Ishikawa (cell line): ENCODE data around the gene COTL1.

Source experiments
- CEBPB ChIP-seq: IDR thresholded peaks from 2 replicates; pipeline ENCODE4 v1.6.1; 2012
- CREB1 ChIP-seq: IDR thresholded peaks from 2 replicates; pipeline ENCODE4 v1.6.1; 2012; ENCODE audit warnings: low read depth
- EP300 ChIP-seq: IDR thresholded peaks from 2 replicates; pipeline ENCODE4 v1.6.1; 2012; ENCODE audit warnings: borderline replicate concordance
- FOXM1 ChIP-seq: IDR thresholded peaks from 2 replicates; pipeline ENCODE4 v1.6.1; 2012; ENCODE audit warnings: low read depth, borderline replicate concordance
- RAD21 ChIP-seq: IDR thresholded peaks from 2 replicates; pipeline ENCODE4 v1.6.1; 2012; ENCODE audit warnings: low read depth
- TAF1 ChIP-seq: IDR thresholded peaks from 2 replicates; pipeline ENCODE4 v1.6.1; 2012; ENCODE audit warnings: low read depth, mild to moderate bottlenecking
- TCF12 ChIP-seq: IDR thresholded peaks from 2 replicates; pipeline ENCODE4 v1.6.1; 2012; ENCODE audit warnings: low read depth
- USF1 ChIP-seq: IDR thresholded peaks from 2 replicates; pipeline ENCODE4 v1.6.1; 2012
- YY1 ChIP-seq: IDR thresholded peaks from 2 replicates; pipeline ENCODE4 v1.6.1; 2012; ENCODE audit warnings: low read depth
- TF ChIP-seq, protein P1 (sequence below): IDR thresholded peaks from 2 replicates; pipeline ENCODE4 v1.6.1; 2012; ENCODE audit warnings: low read depth, mild to moderate bottlenecking

- TF ChIP-seq CEBPB: no peak
- TF ChIP-seq RAD21: no peak
- no peak for TF ChIP-seq EP300
- TF ChIP-seq FOXM1: no peak
- TF ChIP-seq USF1: no peak
- TF ChIP-seq TAF1: no peak
- no peak for TF ChIP-seq YY1
- TF ChIP-seq, protein P1, sequence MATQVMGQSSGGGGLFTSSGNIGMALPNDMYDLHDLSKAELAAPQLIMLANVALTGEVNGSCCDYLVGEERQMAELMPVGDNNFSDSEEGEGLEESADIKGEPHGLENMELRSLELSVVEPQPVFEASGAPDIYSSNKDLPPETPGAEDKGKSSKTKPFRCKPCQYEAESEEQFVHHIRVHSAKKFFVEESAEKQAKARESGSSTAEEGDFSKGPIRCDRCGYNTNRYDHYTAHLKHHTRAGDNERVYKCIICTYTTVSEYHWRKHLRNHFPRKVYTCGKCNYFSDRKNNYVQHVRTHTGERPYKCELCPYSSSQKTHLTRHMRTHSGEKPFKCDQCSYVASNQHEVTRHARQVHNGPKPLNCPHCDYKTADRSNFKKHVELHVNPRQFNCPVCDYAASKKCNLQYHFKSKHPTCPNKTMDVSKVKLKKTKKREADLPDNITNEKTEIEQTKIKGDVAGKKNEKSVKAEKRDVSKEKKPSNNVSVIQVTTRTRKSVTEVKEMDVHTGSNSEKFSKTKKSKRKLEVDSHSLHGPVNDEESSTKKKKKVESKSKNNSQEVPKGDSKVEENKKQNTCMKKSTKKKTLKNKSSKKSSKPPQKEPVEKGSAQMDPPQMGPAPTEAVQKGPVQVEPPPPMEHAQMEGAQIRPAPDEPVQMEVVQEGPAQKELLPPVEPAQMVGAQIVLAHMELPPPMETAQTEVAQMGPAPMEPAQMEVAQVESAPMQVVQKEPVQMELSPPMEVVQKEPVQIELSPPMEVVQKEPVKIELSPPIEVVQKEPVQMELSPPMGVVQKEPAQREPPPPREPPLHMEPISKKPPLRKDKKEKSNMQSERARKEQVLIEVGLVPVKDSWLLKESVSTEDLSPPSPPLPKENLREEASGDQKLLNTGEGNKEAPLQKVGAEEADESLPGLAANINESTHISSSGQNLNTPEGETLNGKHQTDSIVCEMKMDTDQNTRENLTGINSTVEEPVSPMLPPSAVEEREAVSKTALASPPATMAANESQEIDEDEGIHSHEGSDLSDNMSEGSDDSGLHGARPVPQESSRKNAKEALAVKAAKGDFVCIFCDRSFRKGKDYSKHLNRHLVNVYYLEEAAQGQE: no peak
- no peak for TF ChIP-seq CREB1
- no peak for TF ChIP-seq TCF12
Measured at GRCh38 chr16:84594725-84595038, 23.2 kb downstream of the COTL1 start.
